ENCODE data around the gene PCDH18. TPM values are rescaled to one million over a fixed set of nuclear protein-coding genes. Genes with fewer than 3 reads are reported as not detected.

PCDH18 gene
- total and polyA plus RNA-seq, 2 of the 13 experiments (the other 11 are each of a cell fraction or from before 2014, with no cell fraction given), result not detected

- H3K27me3 ChIP-seq (ENCODE audit: control insufficient read depth in 1 of 2, insufficient read depth in 2 of 2, low read length in 2 of 2), result no peaks in the 10 kb centered on the region
- no peak for TF ChIP-seq TGIF2 (CRISPR knock-in tag; IDR thresholded peaks at IDR 0.05)
- TF ChIP-seq RORA (CRISPR knock-in tag; IDR thresholded peaks at IDR 0.05), result no peak
- TF ChIP-seq GRHL1 (CRISPR knock-in tag; conservative IDR thresholded peaks at IDR 0.05), result no peak
- TF ChIP-seq ZUFSP (CRISPR knock-in tag; IDR thresholded peaks at IDR 0.05; ENCODE audit: borderline replicate concordance), result no peak
- TF ChIP-seq ZNF598 (CRISPR knock-in tag; IDR thresholded peaks at IDR 0.05; ENCODE audit: borderline replicate concordance), result no peak
- TF ChIP-seq ZNF577 (CRISPR knock-in tag; IDR thresholded peaks at IDR 0.05; ENCODE audit: borderline replicate concordance, low read depth), result no peak
- TF ChIP-seq HOXA3 (CRISPR knock-in tag; IDR thresholded peaks at IDR 0.05), result no peak
- TF ChIP-seq HOXA9 (CRISPR knock-in tag; IDR thresholded peaks at IDR 0.05; ENCODE audit: borderline replicate concordance), result no peak
- TF ChIP-seq EZH2 (conservative IDR thresholded peaks at IDR 0.05; ENCODE audit: low read depth, low read length), result no peak
- TF ChIP-seq ZNF329 (CRISPR knock-in tag; IDR thresholded peaks at IDR 0.05; ENCODE audit: low read depth), result no peak
- TF ChIP-seq CENPT (CRISPR knock-in tag; IDR thresholded peaks at IDR 0.05; ENCODE audit: low read depth), result no peak
- TF ChIP-seq DMAP1 (CRISPR knock-in tag; IDR thresholded peaks at IDR 0.05), result no peak
- no peak for TF ChIP-seq THAP11 (CRISPR knock-in tag; IDR thresholded peaks at IDR 0.05)
- no peak for TF ChIP-seq ZBTB39 (CRISPR knock-in tag; IDR thresholded peaks at IDR 0.05)
- TF ChIP-seq MLX (CRISPR knock-in tag; IDR thresholded peaks at IDR 0.05), result no peak
- TF ChIP-seq GFI1 (CRISPR knock-in tag; IDR thresholded peaks at IDR 0.05; ENCODE audit: borderline replicate concordance), result no peak
- no peak for TF ChIP-seq ZNF260 (CRISPR knock-in tag; IDR thresholded peaks at IDR 0.05; ENCODE audit: borderline replicate concordance, low read depth)
- no peak for TF ChIP-seq RAD51 (IDR thresholded peaks at IDR 0.05; ENCODE audit: borderline replicate concordance)
- TF ChIP-seq SMARCC2 (IDR thresholded peaks at IDR 0.05), result no peak
- no peaks in the 10 kb centered on the region for H4K20me1 ChIP-seq (ENCODE audit: insufficient read depth, low read length)
- no peak overlapping the region for H3K9ac ChIP-seq (ENCODE audit: insufficient read depth, low read depth, low read length)
- ChIA-PET CTCF (ENCODE audit: low intra/inter-chr PET ratio, low total read pairs) (no interaction called here), POLR2A (no interaction called here)
- no peaks in the 10 kb centered on the region for H3K4me1 ChIP-seq (ENCODE audit: insufficient read depth, low read length)
- H3K79me2 ChIP-seq (ENCODE audit: insufficient read depth, low read length), result no peaks in the 10 kb centered on the region
- in situ Hi-C loops (cut with HindIII; ENCODE audit: extremely low pct_ligation_motif_present, low pct_unique_long_range_greater_than_20kb), result no loop called here
- FAIRE-seq (no peak), DNase-seq (ENCODE audit: low spot score) (no peak), ATAC-seq (no peak)
- H3K9me3 ChIP-seq (ENCODE audit: low read length), result no peaks in the 10 kb centered on the region
- H3K4me3 ChIP-seq (replicated peaks in 1 of 3; ENCODE audit: insufficient read depth in 1 of 3, low read depth in 2 of 3, low read length in 3 of 3), result no peak overlapping the region
- no peak overlapping the region for H2AFZ ChIP-seq (ENCODE audit: low read length)
- no peak overlapping the region for H3K27ac ChIP-seq (ENCODE audit: extremely low read length, insufficient read depth, low read length)
- no peak overlapping the region for H3K4me2 ChIP-seq (ENCODE audit: low read depth, low read length)
- BruUV-seq (replicated peaks), result no TSS peak
- intact Hi-C loops (cut with micrococcal nuclease; ENCODE audit: unreplicated experiment), result no loop called here
- 0% methylated on average over 1 of the region's 1 CpG for WGBS (ENCODE audit: low lambda C conversion rate)
- H3K36me3 ChIP-seq (replicated peaks in 1 of 2; ENCODE audit: control insufficient read depth in 1 of 2, insufficient read depth in 2 of 2, low read length in 2 of 2), result no peaks in the 10 kb centered on the region
Measured at GRCh38 chr4:137523329-137523728, 9.0 kb downstream of the PCDH18 start.
